CD4-positive, alpha-beta T cell treated with Interleukin-15 for 4 hours (primary cell): ENCODE results near the gene PTPRJ.
"Not testable (repeated sequence)": the region's sequence is repeated elsewhere in the genome, so short reads cannot be mapped to it uniquely, and the experiment has no call there.

Source experiments
- DNase-seq: peaks from one replicate; pipeline ENCODE4 v3.0.0-alpha.2; 2020; ENCODE audit warnings: low spot score

Gene PTPRJ

DNA sequence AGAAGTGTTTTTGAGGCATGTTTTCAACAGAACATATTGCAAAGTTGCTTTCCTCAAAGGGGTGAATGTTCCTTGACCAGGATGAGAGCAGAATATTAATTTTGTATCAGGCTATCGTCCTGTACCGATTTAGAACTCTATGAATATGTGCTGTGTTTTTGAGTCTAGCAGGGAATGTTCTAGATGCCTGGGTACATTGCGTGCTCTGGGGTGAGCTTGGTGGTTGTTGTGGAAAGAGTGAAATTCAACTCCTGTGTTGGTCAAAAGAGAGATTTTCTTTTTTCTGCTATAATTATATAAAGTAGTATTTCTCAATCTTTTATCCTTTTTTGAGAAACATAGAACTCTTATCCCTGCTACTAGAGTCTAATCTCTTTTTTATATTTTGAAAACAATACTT lies 185.1 kb downstream of the PTPRJ start:
- no peak for DNase-seq

DNA sequence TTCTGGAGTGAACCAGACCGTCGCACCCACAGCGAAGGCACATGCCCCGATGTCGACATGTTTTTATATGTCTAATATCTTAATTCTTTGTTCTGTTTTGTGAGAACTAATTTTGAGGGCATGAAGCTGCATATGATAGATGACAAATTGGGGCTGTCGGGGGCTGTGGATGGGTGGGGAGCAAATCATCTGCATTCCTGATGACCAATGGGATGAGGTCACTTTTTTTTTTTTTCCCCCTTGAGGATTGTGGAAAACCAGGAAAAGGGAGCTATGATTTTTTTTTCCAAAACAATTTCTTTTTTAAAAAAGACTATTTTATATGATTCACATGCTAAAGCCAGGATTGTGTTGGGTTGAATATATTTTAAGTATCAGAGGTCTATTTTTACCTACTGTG lies 187.0 kb downstream of the PTPRJ start:
- no peak for DNase-seq

DNA sequence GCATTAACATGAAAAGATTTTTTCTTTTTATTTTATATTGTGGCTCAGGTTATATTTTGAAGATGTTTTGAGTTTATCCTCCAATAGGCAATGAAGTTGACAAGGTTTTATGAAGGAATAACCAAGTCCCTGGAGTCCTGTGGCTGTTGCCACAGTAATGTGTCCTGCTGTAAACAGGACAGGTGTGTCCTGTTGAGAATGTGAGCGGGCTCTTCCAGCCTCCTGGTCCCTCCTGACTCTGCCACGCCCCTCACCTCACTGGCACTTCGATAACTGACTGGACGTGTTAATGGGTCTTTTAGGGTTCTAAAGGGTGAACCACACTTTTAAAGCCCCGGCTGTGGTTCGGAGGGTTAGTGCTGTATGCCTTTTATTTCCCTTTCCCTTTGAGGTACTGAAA lies 188.5 kb downstream of the PTPRJ start:
- no peak for DNase-seq

DNA sequence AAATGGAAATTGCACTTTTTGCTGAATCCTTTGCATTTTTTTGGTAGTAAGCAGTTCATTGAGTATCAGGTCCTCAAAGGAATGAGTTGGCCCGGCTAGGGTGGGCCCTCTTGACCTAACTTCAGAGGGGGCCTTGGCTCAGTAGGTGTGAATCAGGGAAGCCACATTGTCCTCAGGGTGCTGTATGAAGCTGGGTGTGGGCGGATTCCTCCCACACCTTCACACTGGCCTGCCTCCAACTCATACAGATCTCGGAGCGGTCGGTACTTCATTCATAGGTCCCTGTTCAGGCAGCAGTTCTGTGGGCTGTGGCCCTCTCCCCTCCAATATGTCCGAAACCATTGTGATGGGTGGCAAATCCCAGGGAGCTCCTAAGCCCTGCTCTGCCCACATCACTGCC lies 188.9 kb downstream of the PTPRJ start:
- DNase-seq = no peak

DNA sequence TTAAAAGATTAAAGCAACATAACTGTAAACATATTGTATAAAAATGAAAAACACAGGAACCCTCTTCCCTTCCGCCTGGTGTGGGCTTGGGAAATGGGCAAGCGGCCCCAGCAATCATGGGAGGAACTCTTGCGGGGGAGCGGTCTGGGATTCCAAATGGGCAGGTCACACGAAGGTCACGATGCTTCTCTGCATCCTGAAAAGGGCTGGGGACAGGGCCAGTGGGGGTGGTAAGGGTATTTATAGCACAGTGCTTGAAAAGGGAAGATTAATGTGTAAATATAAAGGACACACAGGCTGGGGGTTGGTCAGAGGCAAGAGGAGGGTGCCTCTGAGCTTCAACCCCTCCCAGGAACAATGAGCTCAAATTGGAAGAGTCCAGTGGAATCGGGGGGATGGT lies 189.4 kb downstream of the PTPRJ start:
- DNase-seq = no peak

DNA sequence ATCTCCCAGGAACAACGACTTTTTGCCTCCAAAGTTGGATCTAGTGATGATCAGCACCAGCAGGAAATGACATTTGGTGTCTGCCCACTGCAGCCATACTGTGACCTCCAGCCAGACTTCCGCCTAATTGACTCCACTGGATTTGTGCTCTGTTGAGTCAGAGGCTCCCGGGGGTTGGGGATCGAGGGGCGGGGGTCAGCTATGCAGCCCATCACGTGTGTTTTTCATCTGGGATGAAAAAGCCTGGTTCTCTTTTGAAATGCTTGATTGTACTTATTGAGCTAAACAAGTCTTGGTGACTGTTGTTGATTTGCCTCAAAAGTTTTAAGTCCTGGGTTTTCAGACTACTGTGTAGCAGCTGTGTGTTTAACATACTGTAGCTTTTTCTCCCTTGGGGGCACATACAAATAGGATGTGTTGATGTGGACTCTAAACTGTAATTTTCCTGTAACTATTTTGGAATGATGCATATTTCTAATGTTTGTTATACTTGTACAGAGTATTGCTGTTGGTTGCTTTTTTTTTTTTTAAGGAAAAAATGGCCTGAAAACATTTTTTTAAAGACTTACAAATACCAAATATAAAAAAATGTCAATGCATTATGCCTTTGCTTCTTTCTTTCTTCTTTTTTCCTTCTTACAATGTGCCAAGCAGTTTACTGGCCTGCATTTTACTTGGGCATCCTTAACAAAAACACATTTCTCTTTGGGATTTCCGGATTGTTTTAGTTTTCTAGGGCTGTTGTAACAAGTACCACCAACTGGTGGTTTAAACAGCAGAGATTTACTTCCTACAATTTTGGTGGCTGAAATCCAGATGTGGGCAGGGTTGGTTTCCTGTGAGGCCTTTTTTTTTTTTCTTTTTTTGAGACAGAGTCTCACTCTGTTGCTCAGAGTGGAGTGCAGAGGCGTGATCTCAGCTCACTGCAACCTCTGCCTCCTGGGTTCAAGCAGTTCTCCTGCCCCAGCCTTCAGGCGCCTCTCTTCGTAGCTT lies 190.2 kb downstream of the PTPRJ start:
- DNase-seq = no peak

DNA sequence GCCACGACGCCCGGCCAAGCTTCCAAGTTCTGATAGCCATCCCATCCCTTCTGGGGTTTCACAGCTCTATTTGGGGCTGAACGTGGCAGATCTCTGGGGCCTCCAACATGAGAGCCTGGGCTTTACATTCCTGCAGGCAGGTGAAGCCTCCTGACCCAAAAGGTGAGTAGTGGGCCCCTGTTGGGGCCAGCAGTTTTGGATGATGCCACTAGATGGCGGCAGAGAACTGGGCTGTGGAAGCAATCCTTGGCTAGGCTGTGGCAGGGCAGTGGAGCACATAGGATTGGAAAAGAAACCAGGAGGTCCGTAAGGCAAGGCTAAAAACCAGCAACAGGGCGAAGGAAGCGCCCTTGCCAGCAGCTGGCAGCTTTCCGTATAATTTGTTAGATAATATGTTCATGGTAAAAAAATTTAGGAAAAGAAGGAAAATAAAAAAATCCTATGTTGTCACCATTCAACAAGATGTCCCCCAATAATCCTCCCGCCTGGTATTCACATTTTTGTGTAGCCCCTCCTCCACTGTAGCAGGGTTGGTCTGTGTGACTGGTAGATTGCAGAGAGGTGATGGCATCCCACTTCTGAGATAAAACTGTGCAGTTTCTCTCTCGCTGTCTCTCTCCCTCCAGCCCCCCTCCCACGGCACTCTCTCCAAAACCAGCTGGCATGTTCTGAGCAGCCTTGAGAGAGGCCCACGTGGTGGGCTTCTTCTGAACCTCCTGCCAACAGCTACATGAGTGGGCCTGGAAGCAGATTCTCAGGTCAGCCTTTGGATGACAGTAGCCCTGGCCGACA lies 192.7 kb downstream of the PTPRJ start:
- DNase-seq = peak; percentile 64

DNA sequence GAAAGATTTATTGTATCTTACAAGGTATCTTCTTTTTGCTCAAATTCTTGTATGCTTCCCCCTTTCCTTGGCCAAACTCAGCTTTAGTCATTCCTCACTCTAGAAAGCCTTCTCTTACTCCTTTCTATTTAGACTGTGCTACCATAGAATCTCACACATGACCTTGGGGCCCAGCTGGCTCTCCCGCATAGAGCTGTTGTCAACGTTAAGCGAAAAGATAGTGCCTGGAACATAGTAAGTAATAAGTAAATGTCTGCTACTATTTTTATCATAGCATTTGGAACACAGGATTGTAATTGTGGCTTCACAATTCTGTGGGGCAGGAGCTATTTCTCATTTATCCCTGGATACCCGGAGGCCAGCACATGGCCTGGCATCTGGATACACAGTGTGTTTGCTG lies 197.3 kb downstream of the PTPRJ start:
- DNase-seq = no peak

DNA sequence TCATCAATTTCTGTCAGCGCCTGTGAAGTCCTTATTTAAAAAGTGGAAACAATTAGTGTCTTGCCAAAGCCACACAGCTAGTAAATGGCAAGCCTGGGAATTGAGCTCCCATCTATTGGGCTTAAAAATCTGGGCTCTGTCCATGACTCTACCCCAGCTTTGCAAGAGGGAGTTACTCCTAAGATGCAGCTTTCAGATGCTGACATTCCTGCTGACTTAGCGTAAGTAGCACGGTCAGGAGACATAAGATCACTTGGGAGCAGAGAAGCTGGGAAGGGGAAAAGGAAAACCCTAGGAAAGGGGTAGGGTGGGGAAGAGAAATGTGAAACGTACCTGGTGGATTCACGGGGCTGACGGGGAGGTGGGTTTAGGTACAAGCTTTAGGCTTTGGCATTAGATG lies 200.3 kb downstream of the PTPRJ start:
- DNase-seq = no peak

DNA sequence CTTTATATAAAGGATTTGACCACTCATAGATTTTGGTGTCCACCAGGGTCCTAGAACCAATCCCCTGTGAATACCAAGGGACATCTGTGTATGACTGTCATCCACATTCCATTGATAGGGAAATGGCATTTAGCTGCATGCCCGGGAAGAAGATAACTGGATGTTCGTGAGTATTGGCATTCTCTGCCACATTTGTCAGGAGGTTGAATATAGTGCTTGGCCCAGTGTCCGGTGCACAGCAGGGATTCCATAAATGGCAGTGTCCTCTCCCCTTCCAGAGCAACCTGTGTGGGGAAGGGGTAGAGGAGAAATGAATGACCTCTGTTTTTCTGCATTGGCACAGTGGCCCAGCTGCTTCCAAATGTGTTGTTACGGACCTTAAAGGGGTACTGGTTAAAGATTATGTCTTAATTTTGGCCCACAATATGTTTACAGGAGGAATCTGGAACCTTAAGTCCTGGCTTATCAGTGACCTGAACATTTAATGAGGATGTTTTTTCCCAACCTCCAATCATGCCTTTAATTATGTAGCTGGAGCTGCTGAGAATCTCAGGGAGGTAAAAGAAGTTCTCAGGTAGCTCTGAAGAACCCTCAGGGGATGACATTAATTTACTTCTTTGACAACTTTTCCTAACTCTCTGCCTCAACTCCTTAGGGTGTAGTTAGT lies 202.6 kb downstream of the PTPRJ start:
- DNase-seq = no peak

DNA sequence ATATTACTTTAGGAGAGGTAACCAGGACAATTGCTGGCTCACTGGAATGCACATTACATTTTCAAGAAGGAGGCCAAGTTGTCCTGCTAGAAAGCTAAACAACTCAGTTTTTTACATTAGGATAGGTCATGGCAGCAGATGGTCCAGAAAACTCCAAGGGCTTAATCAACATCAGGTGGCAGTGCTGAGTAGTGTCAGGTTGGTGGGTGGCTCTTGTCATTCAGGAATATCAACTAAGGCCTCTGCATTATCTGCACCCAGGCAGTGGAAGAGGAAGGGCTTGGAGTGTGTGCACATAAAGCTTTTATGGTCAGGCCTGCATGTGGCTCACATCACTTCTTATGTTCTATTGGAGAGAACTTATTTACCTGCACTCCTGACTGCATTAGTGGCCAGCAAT lies 204.1 kb downstream of the PTPRJ start:
- DNase-seq = no peak

DNA sequence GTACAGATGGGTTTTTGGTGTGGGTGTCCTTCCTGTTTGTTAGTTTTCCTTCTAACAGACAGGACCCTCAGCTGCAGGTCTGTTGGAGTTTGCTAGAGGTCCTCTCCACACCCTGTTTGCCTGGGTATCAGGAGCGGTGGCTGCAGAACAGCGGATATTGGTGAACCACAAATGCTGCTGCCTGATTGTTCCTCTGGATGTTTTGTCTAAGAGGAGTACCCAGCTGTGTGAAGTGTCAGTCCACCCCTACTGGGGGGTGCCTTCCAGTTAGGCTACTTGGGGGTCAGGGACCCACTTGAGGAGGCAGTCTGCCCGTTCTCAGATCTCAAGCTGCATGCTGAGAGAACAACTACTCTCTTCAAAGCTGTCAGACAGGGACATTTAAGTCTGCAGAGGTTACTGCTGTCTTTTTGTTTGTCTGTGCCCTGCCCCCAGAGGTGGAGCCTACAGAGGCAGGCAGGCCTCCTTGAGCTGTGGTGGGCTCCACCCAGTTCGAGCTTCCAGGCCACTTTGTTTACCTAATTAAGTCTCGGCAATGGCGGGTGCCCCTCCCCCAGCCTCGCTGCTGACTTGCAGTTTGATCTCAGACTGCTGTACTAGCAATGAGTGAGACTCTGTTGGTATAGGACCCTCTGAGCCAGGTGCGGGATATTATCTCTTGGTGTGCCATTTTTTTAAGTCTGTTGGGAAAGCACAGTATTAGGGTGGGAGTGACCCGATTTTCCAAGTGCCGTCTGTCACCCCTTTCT lies 210.7 kb downstream of the PTPRJ start:
- not testable (repeated sequence) for DNase-seq

DNA sequence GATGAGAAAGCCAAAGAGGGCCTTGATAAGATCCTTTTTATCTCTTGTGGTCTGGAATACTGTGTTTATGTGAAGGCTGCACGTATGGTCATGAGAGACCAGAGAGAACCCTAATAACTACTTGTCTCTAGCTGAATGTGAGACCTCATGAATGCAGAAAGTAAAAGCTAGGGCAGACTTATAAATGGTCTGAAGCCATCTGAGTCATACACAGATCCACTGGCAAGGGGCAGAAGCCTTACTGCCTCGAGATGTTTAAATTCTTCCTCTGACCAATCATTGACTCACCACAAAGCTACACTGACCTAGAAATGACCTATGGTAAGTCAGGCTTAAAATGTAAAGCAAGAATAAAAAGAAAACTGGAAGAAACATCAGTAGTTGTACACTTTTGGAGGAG lies 213.5 kb downstream of the PTPRJ start:
- DNase-seq = no peak

DNA sequence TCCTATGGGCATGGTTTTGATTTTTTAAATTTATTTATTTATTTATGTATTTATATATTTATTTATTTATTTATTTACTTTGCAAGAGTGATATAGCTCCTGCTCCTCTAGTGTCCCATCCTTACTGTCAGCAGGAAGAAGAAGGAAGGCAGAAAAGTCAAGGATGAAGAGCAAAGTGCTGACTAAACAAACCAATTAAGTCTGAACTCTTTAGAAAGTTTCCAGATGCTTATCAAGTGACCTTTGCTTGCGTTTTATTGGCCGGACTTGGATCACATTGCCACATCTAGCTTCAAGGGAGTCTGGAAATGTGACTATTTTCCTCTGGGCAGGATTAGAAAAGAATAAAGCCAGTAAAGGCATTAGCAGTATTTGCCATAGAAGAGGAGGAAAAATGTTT lies 227.5 kb downstream of the PTPRJ start:
- no peak for DNase-seq

DNA sequence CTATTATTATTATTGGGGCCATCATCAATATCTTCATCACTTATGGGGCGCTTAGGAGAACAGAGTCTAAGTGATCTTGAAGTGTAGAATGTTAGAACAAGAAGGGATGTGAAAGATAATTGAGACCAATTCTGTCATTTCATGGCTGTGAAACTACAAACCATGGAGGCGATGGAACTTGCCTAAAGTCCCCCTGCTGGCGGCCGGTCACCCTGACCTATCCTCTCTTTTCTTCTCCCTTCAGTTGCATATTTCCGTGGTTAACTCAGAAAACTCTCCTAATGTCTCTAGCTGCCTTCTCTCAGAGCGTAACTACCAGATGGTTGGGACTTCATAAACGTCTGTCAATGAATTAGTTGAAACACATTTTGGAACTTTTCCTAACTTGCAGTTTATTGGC lies 229.7 kb downstream of the PTPRJ start:
- no peak for DNase-seq

DNA sequence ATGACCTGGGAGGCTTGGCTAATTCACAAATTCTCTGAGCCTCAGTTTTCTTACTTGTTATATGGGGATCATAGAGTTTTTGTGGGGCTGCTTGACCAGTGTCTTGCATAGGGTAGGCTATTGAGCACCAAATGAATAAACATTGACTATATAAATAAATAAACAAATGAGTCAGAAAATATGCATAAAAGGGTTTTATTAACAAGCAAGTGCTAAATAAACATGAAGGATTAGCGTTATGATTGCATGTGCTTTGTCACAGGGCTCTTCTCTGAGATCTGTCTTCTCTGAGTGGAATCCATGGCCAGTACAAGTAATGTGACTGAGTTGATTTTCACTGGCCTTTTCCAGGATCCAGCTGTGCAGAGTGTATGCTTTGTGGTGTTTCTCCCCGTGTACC lies 236.2 kb downstream of the PTPRJ start, which contains the start of gene OR4B1:
Gene OR4B1 (plus strand): TSS at position 301 of the 400 bp plus-strand sequence. CDS start 0 bp downstream, at position 301.
- no peak for DNase-seq
